ENCODE measurements around the gene CHSY1.

DNA sequence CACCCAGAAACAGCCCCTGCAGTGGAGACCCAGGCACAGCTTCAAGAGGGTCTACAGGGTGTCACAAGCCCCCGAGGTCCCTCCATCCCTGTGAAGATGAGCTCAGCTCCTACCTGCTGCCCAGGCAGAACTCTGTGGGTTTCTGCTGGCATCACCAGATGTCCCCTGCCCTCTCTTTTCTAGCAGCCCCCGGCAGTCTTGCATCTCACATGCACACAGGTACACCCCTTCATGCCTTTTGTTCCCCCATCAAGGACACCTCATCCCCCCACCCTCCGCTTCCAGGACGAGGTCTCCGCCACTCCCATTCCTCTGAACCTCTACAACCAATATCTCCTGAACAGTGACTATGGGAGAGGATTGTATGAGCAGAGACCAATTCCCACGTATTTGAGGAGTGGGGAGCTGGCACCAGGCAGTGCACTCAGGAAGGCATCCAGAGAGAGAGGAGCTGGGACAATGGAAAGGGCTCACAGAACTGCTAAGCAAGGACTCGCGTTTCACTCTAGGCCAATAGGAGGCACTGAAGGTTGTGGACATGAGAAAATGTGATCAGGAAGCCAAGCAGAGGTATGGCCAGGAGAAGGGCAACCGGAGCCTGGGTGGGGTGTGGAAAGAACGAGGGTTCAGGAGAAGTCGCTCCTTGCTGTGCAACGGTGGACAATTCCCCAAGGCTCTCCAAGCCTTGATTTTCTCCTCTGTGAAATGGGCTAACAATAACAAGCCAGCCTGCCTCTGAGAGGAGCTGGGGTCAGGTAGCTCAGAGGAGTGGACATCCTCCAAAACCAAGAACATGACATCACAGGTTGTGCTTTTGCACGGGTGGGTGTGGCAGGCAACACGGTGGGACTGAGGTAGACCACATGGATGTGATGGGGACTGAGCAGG lies 115.2 kb downstream of the CHSY1 start:
- TF ChIP-seq FOXK2 (IDR thresholded peaks at IDR 0.05): no peak
- no peak for TF ChIP-seq SP1 (IDR thresholded peaks at IDR 0.05)
- TF ChIP-seq BHLHE40 (IDR thresholded peaks at IDR 0.05; ENCODE audit: borderline replicate concordance): no peak

Measured in HEK293T (cell line).